Thyroid gland (tissue), 4 donors: ENCODE measurements around the gene MYO18B. TPM values are rescaled to one million over a fixed set of nuclear protein-coding genes. Genes with fewer than 3 reads are reported as not detected.

Source experiments
- DNase-seq, 2 donors: peaks; one replicate each; pipeline ENCODE4 v3.0.0-alpha.2; 2019
- H3K27ac ChIP-seq, 3 donors: fragments of 200-600 bp; sonication (generic); 1 replicate in 2 of 3; 2 replicates in 1 of 3; pipeline ENCODE4 v1.5.1; 2016 to 2019; ENCODE audit warnings: mild to moderate bottlenecking in 1 of 3, moderate library complexity in 1 of 3
- H3K27me3 ChIP-seq: fragments of 200-600 bp; sonication (generic); one replicate; pipeline ENCODE4 v1.5.1; 2019
- H3K36me3 ChIP-seq, 2 donors: fragments of 200-600 bp; sonication (generic); one replicate each; pipeline ENCODE4 v1.5.1; 2016 to 2019
- H3K4me1 ChIP-seq, 2 donors: fragments of 200-600 bp; sonication (generic); one replicate each; pipeline ENCODE4 v1.5.1; 2017 to 2019
- H3K4me3 ChIP-seq, 3 donors: fragments of 200-600 bp; sonication (generic); replicated peaks in 1 of 3; 1 replicate in 2 of 3; 2 replicates in 1 of 3; pipeline ENCODE4 v1.5.1; 2016; ENCODE audit warnings: mild to moderate bottlenecking in 1 of 3
- H3K9me3 ChIP-seq: fragments of 200-600 bp; sonication (generic); one replicate; pipeline ENCODE4 v1.5.1; 2017
- CTCF ChIP-seq, 6 experiments: fragments of 200-600 bp in 3 of 6; fragments of 450-650 bp in 3 of 6; sonication (generic) in 3 of 6; IDR thresholded peaks; one replicate each; pipeline ENCODE4 v1.5.1; 2016 to 2019; ENCODE audit warnings: antibody characterized with exemption in 6 of 6, mild to moderate bottlenecking in 2 of 6, inconsistent platforms in 1 of 6, moderate library complexity in 1 of 6
- POLR2A ChIP-seq, 2 donors: fragments of 450-650 bp; IDR thresholded peaks; one replicate each; pipeline ENCODE4 v1.6.1; 2017; ENCODE audit warnings: antibody characterized with exemption in 2 of 2, mild to moderate bottlenecking in 2 of 2, moderate library complexity in 1 of 2
- WGBS, 2 donors: methylation state at CpG; one replicate each; pipeline ENCODE4 v1.1.5; 2017; 5-methylcytosine and 5-hydroxymethylcytosine counted together
- intact Hi-C: fragments of 100-400 bp; cut with DNase I; formaldehyde crosslinking; loops from one replicate; pipeline ENCODE4 v1.15.1; 2023
- total RNA-seq, 4 donors: library from RNA; depleted of rRNA; stranded (reverse); fragments of >200 nt; gene quantifications; one replicate each; pipeline ENCODE4 v1.2.3, GENCODE V29; 2016

The MYO18B gene
- total RNA-seq, 4 donors from 2014 or later, result 0.33 TPM; not detected in 3

- 82 to 89% methylated on average over 11 to 12 of the region's 12 CpGs for WGBS, 2 donors
Measured at GRCh38 chr22:25838960-25839741, 97.2 kb downstream of the MYO18B start.

DNA sequence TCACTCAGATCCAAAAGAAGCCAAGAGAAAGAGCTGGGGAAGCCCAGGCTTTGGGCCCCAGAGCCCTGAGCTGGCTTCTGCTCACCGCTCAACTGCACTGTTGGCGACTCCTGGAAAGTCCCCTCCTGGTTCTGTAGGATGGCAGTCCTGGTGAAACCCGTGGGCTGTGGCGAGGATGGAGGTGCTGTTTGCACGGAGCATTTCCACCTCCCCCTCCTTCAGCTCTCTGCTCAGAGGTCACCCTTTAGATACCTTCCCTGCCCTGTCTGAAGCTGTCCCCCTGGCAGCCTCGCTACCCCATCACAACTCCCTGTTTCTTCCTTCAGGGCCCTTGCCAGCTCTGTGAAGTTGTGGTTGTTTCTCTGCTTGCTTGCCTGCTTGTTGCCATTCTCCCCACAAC lies 97.8 kb downstream of the MYO18B start:
- no peaks in the 10 kb centered on the region for H3K4me1 ChIP-seq
- no peaks in the 10 kb centered on the region for H3K9me3 ChIP-seq
- H3K27me3 ChIP-seq, result no peaks in the 10 kb centered on the region
- intact Hi-C loops, result no loop called here
- DNase-seq, result no peak
- no peak overlapping the region for H3K4me3 ChIP-seq
- no peak for TF ChIP-seq CTCF (IDR thresholded peaks at IDR 0.05)
- no peak for TF ChIP-seq POLR2A (IDR thresholded peaks at IDR 0.05)
- 71 to 80% methylated on average over 6 of the region's 6 CpGs for WGBS, 2 donors
- H3K27ac ChIP-seq, result no peak overlapping the region
- H3K36me3 ChIP-seq, result no peaks in the 10 kb centered on the region

More at GRCh38 chr22:25838960-25839741, 97.2 kb downstream of the MYO18B start:
- no peak for DNase-seq
- no peak overlapping the region for H3K4me3 ChIP-seq
- TF ChIP-seq POLR2A (IDR thresholded peaks at IDR 0.05), result no peak
- no peak for TF ChIP-seq CTCF (IDR thresholded peaks at IDR 0.05)
- H3K27me3 ChIP-seq, result no peaks in the 10 kb centered on the region
- no peaks in the 10 kb centered on the region for H3K4me1 ChIP-seq
- no peaks in the 10 kb centered on the region for H3K9me3 ChIP-seq
- intact Hi-C loops, result no loop called here
- H3K27ac ChIP-seq, result no peak overlapping the region
- H3K36me3 ChIP-seq, result no peaks in the 10 kb centered on the region

- no peak for TF ChIP-seq POLR2A (IDR thresholded peaks at IDR 0.05)
- no peak for TF ChIP-seq CTCF (IDR thresholded peaks at IDR 0.05)
- no peak overlapping the region for H3K4me3 ChIP-seq
- H3K9me3 ChIP-seq, result no peaks in the 10 kb centered on the region
- WGBS, 2 donors, result 47 to 59% methylated on average over 5 of the region's 5 CpGs
- no peak overlapping the region for H3K27ac ChIP-seq
- no peaks in the 10 kb centered on the region for H3K4me1 ChIP-seq
- H3K27me3 ChIP-seq, result no peaks in the 10 kb centered on the region
- intact Hi-C loops, result no loop called here
- DNase-seq, result peak in 1 of 2 donors; percentile 16
- H3K36me3 ChIP-seq, result no peaks in the 10 kb centered on the region
Measured at GRCh38 chr22:25840167-25840566, 98.2 kb downstream of the MYO18B start.

GRCh38 chr22:25840891-25841290 lies 98.9 kb downstream of the MYO18B start:
- intact Hi-C loops, result no loop called here
- Histone ChIP-seq H3K4me3 (no peak overlapping the region), H3K9me3 (no peaks in the 10 kb centered on the region), H3K27me3 (no peaks in the 10 kb centered on the region), H3K36me3 (no peaks in the 10 kb centered on the region), H3K4me1 (no peaks in the 10 kb centered on the region), H3K27ac (no peak overlapping the region)
- no peak for DNase-seq
- 42 to 44% methylated on average over 3 of the region's 3 CpGs for WGBS, 2 donors
- no peak for TF ChIP-seq POLR2A (IDR thresholded peaks at IDR 0.05)
- TF ChIP-seq CTCF (IDR thresholded peaks at IDR 0.05), result no peak

- 58 to 65% methylated on average over 7 of the region's 7 CpGs for WGBS, 2 donors
- H3K4me3 ChIP-seq, result no peak overlapping the region
- DNase-seq, result no peak
- no peaks in the 10 kb centered on the region for H3K36me3 ChIP-seq
- no peak overlapping the region for H3K27ac ChIP-seq
- H3K9me3 ChIP-seq, result no peaks in the 10 kb centered on the region
- intact Hi-C loops, result no loop called here
- no peaks in the 10 kb centered on the region for H3K27me3 ChIP-seq
- no peak for TF ChIP-seq POLR2A (IDR thresholded peaks at IDR 0.05)
- TF ChIP-seq CTCF (IDR thresholded peaks at IDR 0.05), result no peak
- H3K4me1 ChIP-seq, result no peaks in the 10 kb centered on the region
Measured at GRCh38 chr22:25841775-25842174, 99.8 kb downstream of the MYO18B start.
